ENCODE results near the gene NPEPPS.

NPEPPS gene

GRCh38 chr17:47611372-47612350 is 80.8 kb downstream of the NPEPPS start:
- Histone ChIP-seq H3K36me3 (ENCODE audit: control insufficient read depth in 2 of 2, insufficient read depth in 2 of 2, low read length in 2 of 2) (peaks cover 19 to 21% of the 10 kb centered on the region in 2 donors), H3K4me3 (ENCODE audit: low read length in 2 of 2) (no peak overlapping the region), H3K27ac (ENCODE audit: low read length) (no peak overlapping the region), H3K9ac (ENCODE audit: low read length in 2 of 2) (no peak overlapping the region), H3K9me3 (ENCODE audit: control insufficient read depth in 2 of 2, low read length in 2 of 2) (no peaks in the 10 kb centered on the region), H3K4me1 (ENCODE audit: control insufficient read depth, insufficient read depth, low read length) (no peaks in the 10 kb centered on the region), H3K27me3 (ENCODE audit: control insufficient read depth in 1 of 2, insufficient read depth in 2 of 2, low read length in 2 of 2) (no peaks in the 10 kb centered on the region)

- Histone ChIP-seq H3K4me3 (ENCODE audit: low read length in 2 of 2) (no peak overlapping the region), H3K36me3 (ENCODE audit: control insufficient read depth in 2 of 2, insufficient read depth in 2 of 2, low read length in 2 of 2) (peaks cover 22 to 25% of the 10 kb centered on the region in 2 donors), H3K9ac (ENCODE audit: low read length in 2 of 2) (no peak overlapping the region), H3K4me1 (ENCODE audit: control insufficient read depth, insufficient read depth, low read length) (no peaks in the 10 kb centered on the region), H3K9me3 (ENCODE audit: control insufficient read depth in 2 of 2, low read length in 2 of 2) (no peaks in the 10 kb centered on the region), H3K27me3 (ENCODE audit: control insufficient read depth in 1 of 2, insufficient read depth in 2 of 2, low read length in 2 of 2) (no peaks in the 10 kb centered on the region), H3K27ac (ENCODE audit: low read length) (no peak overlapping the region)
Observed at GRCh38 chr17:47615766-47616424, 85.0 kb downstream of the NPEPPS start.

GRCh38 chr17:47618410-47618809 is 87.5 kb downstream of the NPEPPS start:
- no peaks in the 10 kb centered on the region for H3K9me3 ChIP-seq (ENCODE audit: control insufficient read depth in 2 of 2, low read length in 2 of 2)
- H3K4me3 ChIP-seq (ENCODE audit: low read length in 2 of 2), result no peak overlapping the region
- H3K4me1 ChIP-seq (ENCODE audit: control insufficient read depth, insufficient read depth, low read length), result peaks cover 9% of the 10 kb centered on the region
- H3K36me3 ChIP-seq (ENCODE audit: control insufficient read depth in 2 of 2, insufficient read depth in 2 of 2, low read length in 2 of 2), result peaks cover 11 to 24% of the 10 kb centered on the region in 2 donors
- no peak overlapping the region for H3K27ac ChIP-seq (ENCODE audit: low read length)
- H3K9ac ChIP-seq (ENCODE audit: low read length in 2 of 2), result peak overlapping the region in 1 of 2 donors; percentile 29
- H3K27me3 ChIP-seq (ENCODE audit: control insufficient read depth in 1 of 2, insufficient read depth in 2 of 2, low read length in 2 of 2), result no peaks in the 10 kb centered on the region

- Histone ChIP-seq H3K4me3 (ENCODE audit: low read length in 2 of 2) (no peak overlapping the region), H3K27ac (ENCODE audit: low read length) (peak overlapping the region; percentile 2), H3K4me1 (ENCODE audit: control insufficient read depth, insufficient read depth, low read length) (peaks cover 9% of the 10 kb centered on the region), H3K27me3 (ENCODE audit: control insufficient read depth in 1 of 2, insufficient read depth in 2 of 2, low read length in 2 of 2) (no peaks in the 10 kb centered on the region), H3K9me3 (ENCODE audit: control insufficient read depth in 2 of 2, low read length in 2 of 2) (no peaks in the 10 kb centered on the region), H3K9ac (ENCODE audit: low read length in 2 of 2) (no peak overlapping the region), H3K36me3 (ENCODE audit: control insufficient read depth in 2 of 2, insufficient read depth in 2 of 2, low read length in 2 of 2) (peaks cover 7 to 29% of the 10 kb centered on the region in 2 donors)
Observed at GRCh38 chr17:47620503-47621245, 89.8 kb downstream of the NPEPPS start.

GRCh38 chr17:47621293-47622179 is 90.6 kb downstream of the NPEPPS start:
- peak overlapping the region in 1 of 2 donors; percentile 23 for H3K4me3 ChIP-seq (ENCODE audit: low read length in 2 of 2)
- H3K27ac ChIP-seq (ENCODE audit: low read length), result peak overlapping the region; percentile 2
- no peaks in the 10 kb centered on the region for H3K27me3 ChIP-seq (ENCODE audit: control insufficient read depth in 1 of 2, insufficient read depth in 2 of 2, low read length in 2 of 2)
- peaks cover 7 to 29% of the 10 kb centered on the region in 2 donors for H3K36me3 ChIP-seq (ENCODE audit: control insufficient read depth in 2 of 2, insufficient read depth in 2 of 2, low read length in 2 of 2)
- peaks cover 12% of the 10 kb centered on the region for H3K4me1 ChIP-seq (ENCODE audit: control insufficient read depth, insufficient read depth, low read length)
- H3K9me3 ChIP-seq (ENCODE audit: control insufficient read depth in 2 of 2, low read length in 2 of 2), result no peaks in the 10 kb centered on the region
- H3K9ac ChIP-seq (ENCODE audit: low read length in 2 of 2), result peak overlapping the region in 1 of 2 donors; percentile 14

GRCh38 chr17:47622180-47622549 is 91.3 kb downstream of the NPEPPS start:
- peaks cover 16% of the 10 kb centered on the region for H3K4me1 ChIP-seq (ENCODE audit: control insufficient read depth, insufficient read depth, low read length)
- H3K36me3 ChIP-seq (ENCODE audit: control insufficient read depth in 2 of 2, insufficient read depth in 2 of 2, low read length in 2 of 2), result peaks cover 7 to 29% of the 10 kb centered on the region in 2 donors
- no peak overlapping the region for H3K4me3 ChIP-seq (ENCODE audit: low read length in 2 of 2)
- H3K27me3 ChIP-seq (ENCODE audit: control insufficient read depth in 1 of 2, insufficient read depth in 2 of 2, low read length in 2 of 2), result no peaks in the 10 kb centered on the region
- H3K27ac ChIP-seq (ENCODE audit: low read length), result no peak overlapping the region
- H3K9ac ChIP-seq (ENCODE audit: low read length in 2 of 2), result peak overlapping the region in 1 of 2 donors; percentile 23
- no peaks in the 10 kb centered on the region for H3K9me3 ChIP-seq (ENCODE audit: control insufficient read depth in 2 of 2, low read length in 2 of 2)

GRCh38 chr17:47624727-47625068 is 93.8 kb downstream of the NPEPPS start:
- no peaks in the 10 kb centered on the region for H3K27me3 ChIP-seq (ENCODE audit: control insufficient read depth in 1 of 2, insufficient read depth in 2 of 2, low read length in 2 of 2)
- H3K4me3 ChIP-seq (ENCODE audit: low read length in 2 of 2), result no peak overlapping the region
- peaks cover 2 to 14% of the 10 kb centered on the region in 2 donors for H3K36me3 ChIP-seq (ENCODE audit: control insufficient read depth in 2 of 2, insufficient read depth in 2 of 2, low read length in 2 of 2)
- no peak overlapping the region for H3K27ac ChIP-seq (ENCODE audit: low read length)
- no peak overlapping the region for H3K9ac ChIP-seq (ENCODE audit: low read length in 2 of 2)
- peaks cover 16% of the 10 kb centered on the region for H3K4me1 ChIP-seq (ENCODE audit: control insufficient read depth, insufficient read depth, low read length)
- H3K9me3 ChIP-seq (ENCODE audit: control insufficient read depth in 2 of 2, low read length in 2 of 2), result no peaks in the 10 kb centered on the region

GRCh38 chr17:47628014-47628566 is 97.2 kb downstream of the NPEPPS start:
- Histone ChIP-seq H3K9me3 (ENCODE audit: control insufficient read depth in 2 of 2, low read length in 2 of 2) (no peaks in the 10 kb centered on the region), H3K4me3 (ENCODE audit: low read length in 2 of 2) (no peak overlapping the region), H3K4me1 (ENCODE audit: control insufficient read depth, insufficient read depth, low read length) (peaks cover 6% of the 10 kb centered on the region), H3K27me3 (ENCODE audit: control insufficient read depth in 1 of 2, insufficient read depth in 2 of 2, low read length in 2 of 2) (no peaks in the 10 kb centered on the region), H3K36me3 (ENCODE audit: control insufficient read depth in 2 of 2, insufficient read depth in 2 of 2, low read length in 2 of 2) (peaks cover 2 to 10% of the 10 kb centered on the region in 2 donors), H3K9ac (ENCODE audit: low read length in 2 of 2) (no peak overlapping the region), H3K27ac (ENCODE audit: low read length) (no peak overlapping the region)

- Histone ChIP-seq H3K36me3 (ENCODE audit: control insufficient read depth in 2 of 2, insufficient read depth in 2 of 2, low read length in 2 of 2) (peaks cover 3% of the 10 kb centered on the region in 2 donors), H3K4me1 (ENCODE audit: control insufficient read depth, insufficient read depth, low read length) (peaks cover 6% of the 10 kb centered on the region), H3K4me3 (ENCODE audit: low read length in 2 of 2) (no peak overlapping the region), H3K27me3 (ENCODE audit: control insufficient read depth in 1 of 2, insufficient read depth in 2 of 2, low read length in 2 of 2) (no peaks in the 10 kb centered on the region), H3K9me3 (ENCODE audit: control insufficient read depth in 2 of 2, low read length in 2 of 2) (no peaks in the 10 kb centered on the region), H3K9ac (ENCODE audit: low read length in 2 of 2) (no peak overlapping the region), H3K27ac (ENCODE audit: low read length) (no peak overlapping the region)
Observed at GRCh38 chr17:47629826-47630225, 98.9 kb downstream of the NPEPPS start.

Measured in stomach smooth muscle (tissue), 2 donors.